ENCODE data around the gene PSAPL1. TPM values are rescaled to one million over a fixed set of nuclear protein-coding genes. Genes with fewer than 3 reads are reported as not detected.

PSAPL1 gene
- total and polyA plus RNA-seq, 4 donors: not detected

GRCh38 chr4:7480423-7480822, 45.7 kb upstream of the PSAPL1 start:
- Histone ChIP-seq H3K9ac (ENCODE audit: low read depth in 1 of 2, low read length in 2 of 2) (no peak overlapping the region), H3K36me3 (ENCODE audit: control insufficient read depth in 4 of 4, insufficient read depth in 3 of 4, low read depth in 1 of 4, low read length in 3 of 4) (no peaks in the 10 kb centered on the region), H3K4me3 (ENCODE audit: low read depth in 1 of 3, low read length in 3 of 3) (no peak overlapping the region), H3K9me3 (ENCODE audit: control insufficient read depth in 4 of 4, low read length in 3 of 4) (no peaks in the 10 kb centered on the region), H3K27me3 (ENCODE audit: control insufficient read depth in 4 of 4, insufficient read depth in 4 of 4, low read length in 3 of 4) (no peaks in the 10 kb centered on the region), H3K4me1 (ENCODE audit: control insufficient read depth in 4 of 4, insufficient read depth in 4 of 4, low read length in 3 of 4) (no peaks in the 10 kb centered on the region), H3K27ac (ENCODE audit: low read depth in 1 of 2, low read length in 2 of 2) (no peak overlapping the region)
- no peak for DNase-seq (ENCODE audit: low spot score)
- WGBS: 93% methylated on average over 16 of the region's 16 CpGs
- no peak for TF ChIP-seq REST (IDR thresholded peaks at IDR 0.05)
- TF ChIP-seq MAX (IDR thresholded peaks at IDR 0.05): no peak
- no peak for TF ChIP-seq CTCF (IDR thresholded peaks at IDR 0.05; ENCODE audit: low read depth, low read length, missing input control)
- TF ChIP-seq YY1 (IDR thresholded peaks at IDR 0.05): no peak
- TF ChIP-seq HNF4A (conservative IDR thresholded peaks at IDR 0.05): no peak
- TF ChIP-seq JUND (IDR thresholded peaks at IDR 0.05): no peak
- no peak for TF ChIP-seq EGR1 (IDR thresholded peaks at IDR 0.05; ENCODE audit: low read depth in 2 of 2)
- no peak for TF ChIP-seq RXRA (IDR thresholded peaks at IDR 0.05)
- TF ChIP-seq ATF3 (IDR thresholded peaks at IDR 0.05): no peak
- TF ChIP-seq NR2F2 (IDR thresholded peaks at IDR 0.05): no peak

GRCh38 chr4:7478665-7479064, 43.9 kb upstream of the PSAPL1 start:
- Histone ChIP-seq H3K27ac (ENCODE audit: low read depth in 1 of 2, low read length in 2 of 2) (no peak overlapping the region), H3K27me3 (ENCODE audit: control insufficient read depth in 4 of 4, insufficient read depth in 4 of 4, low read length in 3 of 4) (no peaks in the 10 kb centered on the region), H3K9ac (ENCODE audit: low read depth in 1 of 2, low read length in 2 of 2) (no peak overlapping the region), H3K4me3 (ENCODE audit: low read depth in 1 of 3, low read length in 3 of 3) (no peak overlapping the region), H3K4me1 (ENCODE audit: control insufficient read depth in 4 of 4, insufficient read depth in 4 of 4, low read length in 3 of 4) (no peaks in the 10 kb centered on the region), H3K9me3 (ENCODE audit: control insufficient read depth in 4 of 4, low read length in 3 of 4) (no peaks in the 10 kb centered on the region), H3K36me3 (ENCODE audit: control insufficient read depth in 4 of 4, insufficient read depth in 3 of 4, low read depth in 1 of 4, low read length in 3 of 4) (no peaks in the 10 kb centered on the region)
- DNase-seq (ENCODE audit: low spot score): no peak
- 80% methylated on average over 11 of the region's 11 CpGs for WGBS
- TF ChIP-seq HNF4A (conservative IDR thresholded peaks at IDR 0.05) (no peak), REST (IDR thresholded peaks at IDR 0.05) (no peak), NR2F2 (IDR thresholded peaks at IDR 0.05) (no peak), EGR1 (IDR thresholded peaks at IDR 0.05; ENCODE audit: low read depth in 2 of 2) (no peak), FOXA2 (IDR thresholded peaks at IDR 0.05) (no peak), SP1 (IDR thresholded peaks at IDR 0.05) (no peak)

Data from liver (tissue), 9 donors.